HG03280 (cell line): ENCODE results near the gene NOP14.
"Not testable (repeated sequence)": the region's sequence is repeated elsewhere in the genome, so short reads cannot be mapped to it uniquely, and the experiment has no call there.

Source experiments
- ATAC-seq: cut with Tn5 transposase; IDR thresholded peaks from one replicate; pipeline ENCODE4 v1.9.1; 2021; ENCODE audit warnings: mild to moderate bottlenecking, moderate library complexity; ENCODE audit not compliant: unreplicated experiment

The NOP14 gene

GRCh38 chr4:2943364-2944090 lies 19.7 kb downstream of the NOP14 start:
- no peak for ATAC-seq

GRCh38 chr4:2942532-2943363 lies 20.5 kb downstream of the NOP14 start:
- no peak for ATAC-seq

- no peak for ATAC-seq
Measured at GRCh38 chr4:2942037-2942531, 21.1 kb downstream of the NOP14 start.

- no peak for ATAC-seq
Measured at GRCh38 chr4:2941138-2942036, 21.8 kb downstream of the NOP14 start.

- ATAC-seq = no peak
Measured at GRCh38 chr4:2940267-2941137, 22.7 kb downstream of the NOP14 start.

- ATAC-seq = no peak
Measured at GRCh38 chr4:2939383-2940243, 23.6 kb downstream of the NOP14 start.

- ATAC-seq = no peak
Measured at GRCh38 chr4:2938906-2939305, 24.3 kb downstream of the NOP14 start.

- not testable (repeated sequence) for ATAC-seq
Measured at GRCh38 chr4:2938411-2938810, 24.8 kb downstream of the NOP14 start.

GRCh38 chr4:2937986-2938385 lies 25.2 kb downstream of the NOP14 start:
- ATAC-seq = no peak

- ATAC-seq = no peak
Measured at GRCh38 chr4:2937146-2937857, 25.9 kb downstream of the NOP14 start.

- ATAC-seq = peak; percentile 23
Measured at GRCh38 chr4:2936773-2937145, 26.4 kb downstream of the NOP14 start.

GRCh38 chr4:2935762-2936743 lies 27.2 kb downstream of the NOP14 start:
- no peak for ATAC-seq

GRCh38 chr4:2934813-2935761 lies 28.1 kb downstream of the NOP14 start:
- ATAC-seq = peak; percentile 59

GRCh38 chr4:2934077-2934812 lies 29.0 kb downstream of the NOP14 start:
- ATAC-seq = no peak

- ATAC-seq = no peak
Measured at GRCh38 chr4:2933566-2934076, 29.6 kb downstream of the NOP14 start.
